GM12878 (cell line): ENCODE data around the gene COMMD7. TPM values are rescaled to one million over a fixed set of nuclear protein-coding genes. Genes with fewer than 3 reads are reported as not detected.

Experiments
- ATAC-seq: fragments of 200-7000 bp; cut with Tn5 transposase; 3 replicates; pipeline ENCODE4 v1.9.1; 2020; ENCODE audit warnings: mild to moderate bottlenecking, moderate library complexity
- BruUV-seq: library from RNA; stranded (reverse); fragments of 400-500 nt; replicated peaks from 2 replicates; lab custom pipeline; 2021; lab: Mats Ljungman, UMichigan
- CTCF ChIA-PET: fragments of 300-600 bp; sonication (Branson Sonifier 250); formaldehyde crosslinking; extraction: SDS; loops from one replicate; lab custom pipeline; 2021; ENCODE audit warnings: inconsistent platforms; lab: Yijun Ruan, JAX
- POLR2A ChIA-PET: fragments of 350-600 bp; formaldehyde crosslinking; extraction: SDS; loops from one replicate; lab custom pipeline; 2021; ENCODE audit warnings: inconsistent platforms; lab: Charles Lee
- RAD21 ChIA-PET: fragments of 300-600 bp; sonication (Branson Sonifier 250); formaldehyde crosslinking; loops from one replicate; lab custom pipeline; 2023; ENCODE audit warnings: antibody characterized with exemption; ENCODE audit not compliant: unreplicated experiment; lab: Charles Lee
- SMC1A ChIA-PET: fragments of 300-600 bp; sonication (Branson Sonifier 250); formaldehyde crosslinking; loops from one replicate; lab custom pipeline; 2023; ENCODE audit not compliant: unreplicated experiment, uncharacterized antibody; lab: Charles Lee
- DNase-seq: peaks from one replicate; pipeline ENCODE4 v3.0.0-alpha.2; 2011; ENCODE audit warnings: low read depth, low spot score
- FAIRE-seq: peaks from 3 replicates; lab custom pipeline; 2011; peaks lifted over from hg19 to GRCh38; lab: Jason Lieb, UNC
- H2AFZ ChIP-seq: 2 replicates; pipeline ENCODE4 v1.6.0; 2011; ENCODE audit warnings: low read depth, low read length, control low read depth; ENCODE audit not compliant: control insufficient read depth
- H3K27ac ChIP-seq: 2 replicates; pipeline ENCODE4 v1.5.1; 2011; ENCODE audit warnings: control low read depth; ENCODE audit not compliant: control insufficient read depth, insufficient read depth
- H3K27me3 ChIP-seq, 2 experiments: replicated peaks in 1 of 2; 2 replicates each; pipeline versions ENCODE4 v1.6.0 to v1.6.1; 2011; ENCODE audit warnings: low read length in 1 of 2; ENCODE audit not compliant: control insufficient read depth in 2 of 2, insufficient read depth in 2 of 2
- H3K36me3 ChIP-seq, 2 experiments: 2 replicates each; pipeline ENCODE4 v1.5.1; 2011; ENCODE audit warnings: low read length in 1 of 2; ENCODE audit not compliant: control insufficient read depth in 2 of 2, insufficient read depth in 2 of 2
- H3K4me1 ChIP-seq: 2 replicates; pipeline ENCODE4 v1.6.1; 2011; ENCODE audit warnings: mild to moderate bottlenecking, low read length, moderate library complexity, mixed read lengths; ENCODE audit not compliant: control insufficient read depth, insufficient read depth
- H3K4me2 ChIP-seq: 2 replicates; pipeline ENCODE4 v1.6.0; 2011; ENCODE audit warnings: control low read depth; ENCODE audit not compliant: control insufficient read depth, insufficient read depth
- H3K4me3 ChIP-seq: fragments of 200-600 bp; sonication (generic); 2 replicates; pipeline ENCODE4 v1.5.1; 2016
- H3K79me2 ChIP-seq: 2 replicates; pipeline ENCODE4 v1.6.0; 2011; ENCODE audit warnings: low read length; ENCODE audit not compliant: control insufficient read depth, insufficient read depth
- H3K9ac ChIP-seq: 2 replicates; pipeline ENCODE4 v1.8.0; 2011; ENCODE audit warnings: low read length, control low read depth, mixed read lengths; ENCODE audit not compliant: control insufficient read depth, insufficient read depth
- H3K9me3 ChIP-seq: replicated peaks from 3 replicates; pipeline ENCODE4 v1.5.1; 2011; ENCODE audit warnings: mild to moderate bottlenecking, low read length; ENCODE audit not compliant: control insufficient read depth, insufficient read depth
- H4K20me1 ChIP-seq: 2 replicates; pipeline ENCODE4 v1.6.0; 2011; ENCODE audit not compliant: control insufficient read depth, insufficient read depth
- ATF3 ChIP-seq: IDR thresholded peaks from 2 replicates; pipeline ENCODE4 v1.6.1; 2011; ENCODE audit warnings: low read depth, mild to moderate bottlenecking, low read length, moderate library complexity, borderline replicate concordance; ENCODE audit errors: extremely low read depth
- CTCF ChIP-seq, 3 experiments: IDR thresholded peaks in 2 of 3; conservative IDR thresholded peaks in 1 of 3; 2 replicates each; pipeline ENCODE4 v1.5.1; 2011; ENCODE audit warnings: low read depth in 3 of 3, low read length in 3 of 3, mild to moderate bottlenecking in 3 of 3, control low read depth in 2 of 3, moderate library complexity in 2 of 3, inconsistent platforms in 1 of 3, mixed read lengths in 1 of 3; ENCODE audit not compliant: control insufficient read depth in 2 of 3, insufficient read depth in 1 of 3; ENCODE audit errors: extremely low read depth in 1 of 3
- MLLT1 ChIP-seq: fragments of 450-650 bp; IDR thresholded peaks from 2 replicates; pipeline ENCODE4 v1.6.1; 2016; ENCODE audit warnings: mild to moderate bottlenecking
- TAF1 ChIP-seq: IDR thresholded peaks from 2 replicates; pipeline ENCODE4 v1.6.1; 2011; ENCODE audit warnings: mild to moderate bottlenecking, low read depth, low read length, borderline replicate concordance
- ZNF622 ChIP-seq: fragments of 450-650 bp; IDR thresholded peaks from 2 replicates; pipeline ENCODE4 v1.6.1; 2017; ENCODE audit warnings: mild to moderate bottlenecking, inconsistent platforms
- WGBS: methylation state at CpG from one replicate; pipeline ENCODE4 v1.1.6; 2016; ENCODE audit warnings: low lambda C conversion rate; ENCODE audit not compliant: insufficient replicate concordance, insufficient coverage; ENCODE audit errors: missing lambda C conversion rate; 5-methylcytosine and 5-hydroxymethylcytosine counted together
- in situ Hi-C: fragments of 300-500 bp; cut with MboI; formaldehyde crosslinking; loops from 9 replicates; pipeline ENCODE4 v1.14.3; 2018; ENCODE audit warnings: mixed read lengths
- intact Hi-C: fragments of 100-400 bp; cut with micrococcal nuclease; formaldehyde crosslinking; loops from one replicate; pipeline ENCODE4 v1.14.2; 2022; ENCODE audit not compliant: unreplicated experiment
- polyA plus RNA-seq, 11 experiments: library from polyadenylated mRNA; depleted of rRNA in 4 of 11; unstranded in 6 of 11; stranded (reverse) in 5 of 11; fragments of >200 nt; fragmentation: Nextera tagmentation in 4 of 11; fragmentation: Illumina TruSeq in 1 of 11; extraction: Ambion mirVana in 4 of 11; extraction: Trizol in 1 of 11; gene quantifications; 1 replicate in 1 of 11; 2 replicates in 10 of 11; pipeline versions ENCODE4 v1.2.1 to v1.2.3, GENCODE V29; 2011 to 2016; ENCODE audit warnings: inconsistent platforms in 2 of 11, missing spikeins in 2 of 11, low read depth in 1 of 11
- total RNA-seq, 4 experiments: library from RNA; depleted of rRNA in 3 of 4; stranded (reverse); fragments of >200 nt in 3 of 4; fragmentation: Illumina TruSeq in 1 of 4; extraction: Trizol in 1 of 4; gene quantifications; 2 replicates each; pipeline versions ENCODE4 v1.2.1 to v1.2.3, GENCODE V29; 2013 to 2021

The COMMD7 gene
- total and polyA plus RNA-seq, 10 of the 15 experiments (the other 5 are each of a cell fraction or from before 2014, with no cell fraction given), result 9.1 to 61.0 (median 27.7) TPM

- Histone ChIP-seq H3K9ac (no peak overlapping the region), H3K4me3 (no peak overlapping the region), H2AFZ (no peak overlapping the region), H3K9me3 (no peaks in the 10 kb centered on the region), H3K27ac (no peak overlapping the region), H3K36me3 (no peaks in the 10 kb centered on the region), H4K20me1 (no peaks in the 10 kb centered on the region), H3K79me2 (peaks cover under 1% of the 10 kb centered on the region; the same call in 1 of the 2 replicates), H3K27me3 (no peaks in the 10 kb centered on the region), H3K4me2 (no peak overlapping the region), H3K4me1 (peaks cover 7% of the 10 kb centered on the region)
- no TSS peak for BruUV-seq
- ChIA-PET RAD21 (no interaction called here), CTCF (interaction anchor here (0.7 to 1.5 kb wide), 3 partner anchors 13 to 645 kb away, joined by 3 read pairs; no protein-coding TSS in a partner anchor), SMC1A (interaction anchor here (0.7 kb wide), 1 partner anchor 106 kb away, joined by 3 read pairs; no protein-coding TSS in a partner anchor), POLR2A (interaction anchor here (0.6 kb wide), 1 partner anchor 39 kb away, joined by 3 read pairs; no protein-coding TSS in a partner anchor)
- intact Hi-C loops (no loop called here), in situ Hi-C loops (no loop called here)
- ATAC-seq, result no peak
- no peak for DNase-seq
- TF ChIP-seq ATF3, result no peak
- no peak for TF ChIP-seq ZNF622
- no peak for TF ChIP-seq CTCF (IDR thresholded peaks at IDR 0.05 in 2 of 3, conservative IDR thresholded peaks at IDR 0.05 in 1 of 3; ENCODE audit: control insufficient read depth in 2 of 3, extremely low read depth in 1 of 3, insufficient read depth in 1 of 3, low read depth in 3 of 3, low read length in 3 of 3)
- no peak for TF ChIP-seq MLLT1
- no peak for TF ChIP-seq TAF1
- 83% methylated on average over 6 of the region's 7 CpGs for WGBS
- FAIRE-seq, result no peak
Measured at GRCh38 chr20:32737371-32738223, 5.7 kb downstream of the COMMD7 start.
